AG09319 (cell line): ENCODE data around the gene PAFAH2.

Experiments
- DNase-seq: peaks from one replicate; pipeline ENCODE4 v3.0.0-alpha.2; 2010; ENCODE audit warnings: low read depth; ENCODE audit errors: extremely low read depth
- CTCF ChIP-seq: IDR thresholded peaks from 2 replicates; pipeline ENCODE4 v1.5.1; 2011; ENCODE audit warnings: low read depth, mild to moderate bottlenecking, inconsistent platforms, low read length, moderate library complexity

Gene PAFAH2

DNA sequence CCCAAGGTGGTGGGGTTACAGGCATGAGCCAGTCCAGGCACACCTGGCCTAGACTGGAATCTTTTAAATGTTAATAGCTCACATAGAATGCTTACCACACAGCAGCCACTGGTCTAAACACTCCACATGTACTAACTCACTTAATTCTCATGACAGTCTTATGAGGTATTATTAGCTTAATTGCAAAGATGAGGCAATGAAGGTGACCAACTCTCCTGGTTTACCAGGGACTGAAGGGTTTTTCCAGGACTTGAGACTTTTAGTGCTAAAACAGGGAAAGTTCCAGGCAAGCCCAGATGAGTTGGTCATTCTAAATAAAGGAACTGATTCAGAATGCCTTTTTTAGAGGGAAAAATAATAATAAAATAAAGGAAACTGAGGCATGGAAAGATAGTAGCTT, 84.7 kb downstream of the PAFAH2 start:
- TF ChIP-seq CTCF, result no peak

DNA sequence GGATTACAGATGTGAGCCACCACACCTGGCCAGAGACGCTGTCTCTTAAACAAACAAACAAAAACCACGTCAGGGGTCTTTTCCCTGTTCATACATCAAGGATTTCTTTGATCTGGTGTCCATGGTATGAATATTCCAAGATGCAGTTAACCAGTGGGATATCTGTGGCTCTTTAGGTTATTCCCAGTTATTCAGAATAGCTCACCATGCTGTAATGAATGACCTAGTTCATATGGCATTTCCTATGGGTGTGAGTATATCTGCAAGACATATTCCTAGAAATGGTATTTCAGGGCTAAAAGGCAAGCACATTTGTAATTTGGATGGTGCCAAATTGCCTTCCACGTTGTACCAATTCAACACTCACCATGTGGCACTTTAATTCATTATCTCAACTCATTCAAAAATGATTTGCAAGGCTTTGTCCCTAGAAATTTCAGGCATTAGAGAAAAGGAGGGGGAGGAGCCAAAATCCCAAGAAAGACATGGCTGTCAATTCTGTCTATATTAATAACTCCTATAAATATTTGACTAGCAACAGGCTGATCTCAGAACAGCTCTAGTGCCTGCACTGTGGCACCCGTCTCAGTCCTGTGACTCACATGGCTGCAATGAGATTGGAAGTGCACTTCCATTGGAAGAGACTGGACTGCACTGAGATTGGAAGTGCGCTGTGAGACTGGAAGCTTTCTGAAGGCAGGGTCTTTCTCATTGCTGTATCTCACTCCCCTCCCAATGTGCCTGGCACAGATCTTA, 85.6 kb downstream of the PAFAH2 start:
- no peak for TF ChIP-seq CTCF
- no peak for DNase-seq

More for the DNA sequence above, 84.7 kb downstream of the PAFAH2 start:
- DNase-seq, result no peak

GRCh38 chr1:25911162-25911561, 86.7 kb downstream of the PAFAH2 start:
- DNase-seq, result no peak
- no peak for TF ChIP-seq CTCF
